GM12865 (cell line): ENCODE measurements around the gene MLLT3.
A peak's percentile ranks its signal among the peaks of the same experiment; 100 is the strongest.

Source experiments
- DNase-seq: peaks from one replicate; pipeline ENCODE4 v3.0.0; 2010; ENCODE audit warnings: low read depth
- H3K4me3 ChIP-seq: 2 replicates; pipeline ENCODE4 v1.5.1; 2011; ENCODE audit warnings: mild to moderate bottlenecking, low read depth, low read length, control low read depth
- CTCF ChIP-seq: IDR thresholded peaks from 2 replicates; pipeline ENCODE4 v1.5.1; 2011; ENCODE audit warnings: low read length, control low read depth, low read depth, inconsistent platforms; ENCODE audit not compliant: insufficient read depth; ENCODE audit errors: missing control alignments

MLLT3 gene

GRCh38 chr9:20382460-20383071 lies 239.7 kb downstream of the MLLT3 start:
- no peak for TF ChIP-seq CTCF
- DNase-seq = peak; percentile 24
- no peak overlapping the region for H3K4me3 ChIP-seq

- TF ChIP-seq CTCF = no peak
- no peak overlapping the region for H3K4me3 ChIP-seq
- DNase-seq = no peak
Measured at GRCh38 chr9:20380546-20380945, 241.8 kb downstream of the MLLT3 start.

DNA sequence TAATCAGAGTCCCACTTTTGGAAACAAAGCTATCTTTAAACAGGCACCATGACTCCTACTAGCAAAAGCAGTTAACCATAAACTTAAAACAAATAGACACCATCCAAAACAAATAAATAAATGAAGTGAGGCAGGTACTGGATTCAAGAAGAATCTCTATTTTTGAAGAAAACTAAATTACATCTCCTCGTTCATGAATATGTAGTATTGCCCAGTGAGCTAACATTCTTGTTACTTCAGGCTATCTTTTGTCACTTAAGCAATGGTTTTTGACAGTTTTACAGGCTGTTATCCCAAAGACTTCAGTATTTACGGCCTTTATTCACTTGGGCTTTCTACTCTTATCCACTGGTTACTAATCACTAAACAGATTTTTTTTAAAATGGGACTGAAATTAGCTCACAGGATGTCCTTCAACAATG lies 242.5 kb downstream of the MLLT3 start:
- TF ChIP-seq CTCF = no peak
- DNase-seq = no peak
- no peak overlapping the region for H3K4me3 ChIP-seq

DNA sequence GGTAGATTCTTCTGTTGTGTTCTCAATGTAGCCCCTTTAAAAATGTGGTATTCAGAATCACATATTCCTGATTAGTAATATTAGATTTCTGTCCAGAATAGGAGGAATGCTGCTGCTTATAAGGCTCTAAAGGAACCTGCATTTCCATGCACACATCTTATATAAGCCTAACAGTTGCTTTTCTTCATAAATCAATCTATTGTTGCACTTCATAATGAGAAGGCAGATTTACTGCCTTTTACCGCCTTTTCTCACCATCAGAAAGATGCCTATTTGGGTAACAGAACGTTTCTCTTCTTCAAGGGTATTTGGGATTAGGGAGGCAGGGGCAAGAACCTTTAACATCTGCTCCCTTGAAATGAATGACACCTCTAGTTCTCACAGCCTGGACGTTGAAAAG lies 243.4 kb downstream of the MLLT3 start:
- no peak overlapping the region for H3K4me3 ChIP-seq
- no peak for DNase-seq
- no peak for TF ChIP-seq CTCF

- no peak for TF ChIP-seq CTCF
- no peak for DNase-seq
- H3K4me3 ChIP-seq = no peak overlapping the region
Measured at GRCh38 chr9:20377790-20378189, 244.5 kb downstream of the MLLT3 start.

DNA sequence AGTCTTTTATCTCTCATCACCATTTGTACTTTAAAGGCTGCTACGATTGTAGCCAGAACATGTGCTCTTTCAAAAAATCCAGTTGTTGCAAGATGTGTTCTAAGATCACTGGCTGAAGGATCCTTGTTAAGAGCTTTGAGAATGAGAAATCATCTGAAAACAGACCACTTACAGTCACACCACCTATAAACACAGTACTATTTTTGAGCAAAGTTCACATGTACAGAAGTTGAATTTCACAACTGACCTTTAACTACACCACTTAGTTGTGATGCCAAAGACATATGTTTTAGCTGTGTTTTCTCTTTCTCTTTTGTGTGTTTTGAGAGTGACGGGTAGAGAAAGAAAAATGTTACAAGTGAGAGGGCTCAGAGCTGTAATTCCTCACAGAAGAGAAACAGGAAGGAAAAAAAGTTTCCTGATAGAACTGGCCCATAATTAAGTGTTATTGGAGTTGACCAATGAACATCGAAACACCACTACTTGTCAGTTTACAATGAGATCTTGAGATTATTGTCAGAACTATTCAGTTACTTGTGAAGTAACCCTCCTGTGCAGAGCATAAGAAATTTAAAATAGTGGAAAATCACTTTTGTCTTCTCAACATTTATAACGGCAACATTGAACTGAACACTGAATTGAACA lies 245.4 kb downstream of the MLLT3 start:
- no peak for TF ChIP-seq CTCF
- peak; percentile 16 for DNase-seq

DNA sequence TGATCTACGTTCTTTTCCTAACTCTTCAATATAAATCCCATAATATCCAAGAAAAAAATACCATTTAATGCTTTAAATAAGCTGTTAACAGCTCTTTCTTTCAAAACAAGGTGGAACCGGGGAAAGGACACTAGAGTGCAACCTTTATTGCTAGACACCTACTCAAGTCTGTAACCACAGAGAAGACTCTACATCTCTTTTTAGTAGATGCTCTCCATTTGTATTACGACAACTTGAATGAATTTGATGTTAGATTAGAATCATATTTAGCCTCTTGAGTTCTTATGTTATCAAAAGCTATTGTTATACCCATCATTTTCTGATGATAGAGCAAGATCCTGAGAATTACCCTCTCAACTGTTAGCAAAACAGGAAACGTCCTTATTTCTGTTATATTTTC lies 246.3 kb downstream of the MLLT3 start:
- no peak for TF ChIP-seq CTCF

More for the DNA sequence above, 245.4 kb downstream of the MLLT3 start:
- H3K4me3 ChIP-seq = no peak overlapping the region

More for the DNA sequence above, 246.3 kb downstream of the MLLT3 start:
- H3K4me3 ChIP-seq = no peak overlapping the region
- no peak for DNase-seq
